Measurements from ENCODE around the gene RHEX. TPM values are rescaled to one million over a fixed set of nuclear protein-coding genes. Genes with fewer than 3 reads are reported as not detected.

Gene RHEX
- total and polyA plus RNA-seq, 11 donors = 0.16 to 0.60 (median 0.38) TPM; not detected in 5

GRCh38 chr1:206020393-206021007, 32.5 kb upstream of the RHEX start:
- TF ChIP-seq CTCF (IDR thresholded peaks at IDR 0.05) (no peak), POLR2A (IDR thresholded peaks at IDR 0.05) (no peak)
- no peaks in the 10 kb centered on the region for H3K36me3 ChIP-seq
- 83 to 93% (median 88%) methylated on average over 4 of the region's 4 CpGs for WGBS, 4 donors

GRCh38 chr1:206021008-206021625, 31.9 kb upstream of the RHEX start:
- DNase-seq (no peak), ATAC-seq (no peak)
- no peak for TF ChIP-seq CTCF (IDR thresholded peaks at IDR 0.05)
- TF ChIP-seq POLR2A (IDR thresholded peaks at IDR 0.05) = no peak
- H3K4me3 ChIP-seq = no peak overlapping the region
- H3K9me3 ChIP-seq = peaks cover 0 to 4% (median 0%) of the 10 kb centered on the region in 12 donors
- no peak overlapping the region for H3K27ac ChIP-seq
- WGBS, 4 donors = 93 to 96% (median 94%) methylated on average over 8 to 9 of the region's 9 CpGs
- intact Hi-C loops (cut with DNase I) = no loop called here
- H3K4me1 ChIP-seq = peaks cover 0 to 9% (median 0%) of the 10 kb centered on the region in 12 donors
- no peaks in the 10 kb centered on the region for H3K36me3 ChIP-seq
- H3K27me3 ChIP-seq = no peaks in the 10 kb centered on the region

More at GRCh38 chr1:206020393-206021007, 32.5 kb upstream of the RHEX start:
- no peak for DNase-seq
- no peak overlapping the region for H3K27ac ChIP-seq
- H3K9me3 ChIP-seq = peaks cover 0 to 4% (median 0%) of the 10 kb centered on the region in 12 donors
- intact Hi-C loops (cut with DNase I) = no loop called here
- H3K27me3 ChIP-seq = no peaks in the 10 kb centered on the region
- H3K4me3 ChIP-seq = no peak overlapping the region
- H3K4me1 ChIP-seq = peaks cover 0 to 9% (median 0%) of the 10 kb centered on the region in 12 donors
- ATAC-seq = no peak

GRCh38 chr1:206021626-206022365, 31.2 kb upstream of the RHEX start:
- no peak for ATAC-seq
- no peak overlapping the region for H3K27ac ChIP-seq
- H3K4me1 ChIP-seq = peaks cover 0 to 9% (median 0%) of the 10 kb centered on the region in 12 donors
- TF ChIP-seq CTCF (IDR thresholded peaks at IDR 0.05) (no peak), POLR2A (IDR thresholded peaks at IDR 0.05) (no peak)
- no peak for DNase-seq
- intact Hi-C loops (cut with DNase I) = no loop called here
- no peak overlapping the region for H3K4me3 ChIP-seq
- no peaks in the 10 kb centered on the region for H3K27me3 ChIP-seq
- whole genome bisulfite sequencing, 4 donors = 70 to 77% (median 73%) methylated on average over 4 of the region's 4 CpGs
- H3K36me3 ChIP-seq = no peaks in the 10 kb centered on the region
- peaks cover 0 to 4% (median 0%) of the 10 kb centered on the region in 12 donors for H3K9me3 ChIP-seq

- ATAC-seq = no peak
- intact Hi-C loops (cut with DNase I) = no loop called here
- WGBS, 4 donors = 87 to 100% (median 88%) methylated on average over 6 to 7 of the region's 7 CpGs
Measured at GRCh38 chr1:206022766-206023165, 30.2 kb upstream of the RHEX start.

More at GRCh38 chr1:206022766-206023165, 30.2 kb upstream of the RHEX start:
- no peak overlapping the region for H3K27ac ChIP-seq
- DNase-seq = no peak
- H3K9me3 ChIP-seq = peaks cover 0 to 3% (median 0%) of the 10 kb centered on the region in 12 donors
- no peaks in the 10 kb centered on the region for H3K27me3 ChIP-seq
- no peak for TF ChIP-seq POLR2A (IDR thresholded peaks at IDR 0.05)
- TF ChIP-seq CTCF (IDR thresholded peaks at IDR 0.05) = no peak
- no peak overlapping the region for H3K4me3 ChIP-seq
- no peaks in the 10 kb centered on the region for H3K36me3 ChIP-seq
- peaks cover 0 to 9% (median 0%) of the 10 kb centered on the region in 12 donors for H3K4me1 ChIP-seq

Measured in heart left ventricle (tissue), 16 donors.